Measurements from ENCODE around the gene PIM1. TPM values are rescaled to one million over a fixed set of nuclear protein-coding genes. Genes with fewer than 3 reads are reported as not detected.

The PIM1 gene
- polyA plus RNA-seq, 1 donor from 2014 or later = 4.1 TPM

- Histone ChIP-seq H2AFZ (ENCODE audit: low read depth, low read length) (no peak overlapping the region), H3K9me3 (ENCODE audit: low read length) (no peaks in the 10 kb centered on the region), H3K36me3 (ENCODE audit: insufficient read depth, low read length) (no peaks in the 10 kb centered on the region), H3K9me2 (ENCODE audit: insufficient read depth, low read length) (no peaks in the 10 kb centered on the region), H3K79me2 (replicated peaks; ENCODE audit: insufficient read depth, low read length) (no peaks in the 10 kb centered on the region), H3K4me2 (ENCODE audit: low read length) (no peak overlapping the region), H3K27me3 (ENCODE audit: insufficient read depth, low read depth, low read length) (peaks cover 4% of the 10 kb centered on the region), H3K9ac (ENCODE audit: low read length) (no peak overlapping the region), H3K27ac (ENCODE audit: low read length) (no peak overlapping the region), H3K4me3 (ENCODE audit: low read length) (no peak overlapping the region), H4K20me1 (ENCODE audit: insufficient read depth) (no peaks in the 10 kb centered on the region), H3F3A (ENCODE audit: insufficient read depth, low read length, poor library complexity, severe bottlenecking) (no peaks in the 10 kb centered on the region)
- TF ChIP-seq SMC3 (conservative IDR thresholded peaks at IDR 0.05; ENCODE audit: poor library complexity) (no peak), REST (IDR thresholded peaks at IDR 0.05; ENCODE audit: borderline replicate concordance) (no peak), MXI1 (conservative IDR thresholded peaks at IDR 0.05; ENCODE audit: poor library complexity, severe bottlenecking) (no peak), RAD21 (conservative IDR thresholded peaks at IDR 0.05) (no peak), EZH2 (IDR thresholded peaks at IDR 0.05; ENCODE audit: borderline replicate concordance, insufficient read depth, low read length, poor library complexity, severe bottlenecking) (no peak), POLR2AphosphoS5 (IDR thresholded peaks at IDR 0.05) (no peak), EP300 (conservative IDR thresholded peaks at IDR 0.05; ENCODE audit: poor library complexity, severe bottlenecking) (no peak), TAF1 (IDR thresholded peaks at IDR 0.05; ENCODE audit: low read depth) (no peak)
- TF ChIP-seq, protein P1, sequence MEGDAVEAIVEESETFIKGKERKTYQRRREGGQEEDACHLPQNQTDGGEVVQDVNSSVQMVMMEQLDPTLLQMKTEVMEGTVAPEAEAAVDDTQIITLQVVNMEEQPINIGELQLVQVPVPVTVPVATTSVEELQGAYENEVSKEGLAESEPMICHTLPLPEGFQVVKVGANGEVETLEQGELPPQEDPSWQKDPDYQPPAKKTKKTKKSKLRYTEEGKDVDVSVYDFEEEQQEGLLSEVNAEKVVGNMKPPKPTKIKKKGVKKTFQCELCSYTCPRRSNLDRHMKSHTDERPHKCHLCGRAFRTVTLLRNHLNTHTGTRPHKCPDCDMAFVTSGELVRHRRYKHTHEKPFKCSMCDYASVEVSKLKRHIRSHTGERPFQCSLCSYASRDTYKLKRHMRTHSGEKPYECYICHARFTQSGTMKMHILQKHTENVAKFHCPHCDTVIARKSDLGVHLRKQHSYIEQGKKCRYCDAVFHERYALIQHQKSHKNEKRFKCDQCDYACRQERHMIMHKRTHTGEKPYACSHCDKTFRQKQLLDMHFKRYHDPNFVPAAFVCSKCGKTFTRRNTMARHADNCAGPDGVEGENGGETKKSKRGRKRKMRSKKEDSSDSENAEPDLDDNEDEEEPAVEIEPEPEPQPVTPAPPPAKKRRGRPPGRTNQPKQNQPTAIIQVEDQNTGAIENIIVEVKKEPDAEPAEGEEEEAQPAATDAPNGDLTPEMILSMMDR (IDR thresholded peaks at IDR 0.05; ENCODE audit: poor library complexity, severe bottlenecking) = no peak
Measured at GRCh38 chr6:37137201-37138090, 32.5 kb upstream of the PIM1 start.

DNA sequence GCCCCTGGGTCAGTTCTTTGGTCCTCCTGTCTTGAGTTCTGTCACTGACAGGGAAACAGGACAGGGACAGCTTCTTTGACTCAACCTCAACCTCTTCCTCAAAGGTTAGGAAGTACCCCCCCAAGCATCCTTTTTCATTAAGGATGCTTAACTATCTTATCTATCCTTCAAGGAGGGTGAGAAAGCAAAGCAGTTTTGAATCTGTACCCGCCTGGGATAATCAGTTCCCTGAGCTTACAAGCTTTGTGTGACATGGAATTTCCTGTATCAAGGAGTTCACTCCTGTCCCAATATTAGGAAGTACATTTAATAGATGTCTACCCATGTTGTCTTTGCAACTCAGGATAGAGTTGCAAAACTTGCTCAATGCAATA lies 31.1 kb upstream of the PIM1 start:
- H3K79me2 ChIP-seq (replicated peaks; ENCODE audit: insufficient read depth, low read length) = no peaks in the 10 kb centered on the region
- H3K9ac ChIP-seq (ENCODE audit: low read length) = no peak overlapping the region
- H3K4me2 ChIP-seq (ENCODE audit: low read length) = no peak overlapping the region

More for the DNA sequence above, 31.1 kb upstream of the PIM1 start:
- Histone ChIP-seq H3K9me2 (ENCODE audit: insufficient read depth, low read length) (no peaks in the 10 kb centered on the region), H3K27ac (ENCODE audit: low read length) (no peak overlapping the region), H4K20me1 (ENCODE audit: insufficient read depth) (no peaks in the 10 kb centered on the region), H3F3A (ENCODE audit: insufficient read depth, low read length, poor library complexity, severe bottlenecking) (no peaks in the 10 kb centered on the region), H3K9me3 (ENCODE audit: low read length) (no peaks in the 10 kb centered on the region), H3K36me3 (ENCODE audit: insufficient read depth, low read length) (no peaks in the 10 kb centered on the region), H3K4me3 (ENCODE audit: low read length) (no peak overlapping the region), H3K27me3 (ENCODE audit: insufficient read depth, low read depth, low read length) (peaks cover 4% of the 10 kb centered on the region), H2AFZ (ENCODE audit: low read depth, low read length) (no peak overlapping the region)
- TF ChIP-seq, protein P1 (IDR thresholded peaks at IDR 0.05; ENCODE audit: poor library complexity, severe bottlenecking) = no peak
- TF ChIP-seq EP300 (conservative IDR thresholded peaks at IDR 0.05; ENCODE audit: poor library complexity, severe bottlenecking) (no peak), RAD21 (conservative IDR thresholded peaks at IDR 0.05) (no peak), EZH2 (IDR thresholded peaks at IDR 0.05; ENCODE audit: borderline replicate concordance, insufficient read depth, low read length, poor library complexity, severe bottlenecking) (no peak), TAF1 (IDR thresholded peaks at IDR 0.05; ENCODE audit: low read depth) (no peak), POLR2AphosphoS5 (IDR thresholded peaks at IDR 0.05) (no peak), SMC3 (conservative IDR thresholded peaks at IDR 0.05; ENCODE audit: poor library complexity) (no peak), MXI1 (conservative IDR thresholded peaks at IDR 0.05; ENCODE audit: poor library complexity, severe bottlenecking) (no peak), REST (IDR thresholded peaks at IDR 0.05; ENCODE audit: borderline replicate concordance) (no peak)
